Erythroblast (primary cell): ENCODE data around the gene WHAMM.

Experiments
- DNase-seq, 2 experiments: peaks; one replicate each; lab custom pipeline; 2025; lab: John Stamatoyannopoulos, UW
- GATA1 ChIP-seq: IDR thresholded peaks from 2 replicates; pipeline ENCODE4 v1.6.1; 2011; ENCODE audit warnings: low read depth, mild to moderate bottlenecking, control low read depth, low read length, moderate library complexity
- POLR2A ChIP-seq: IDR thresholded peaks from 2 replicates; pipeline ENCODE4 v1.6.1; 2011; ENCODE audit warnings: mild to moderate bottlenecking, low read length

Gene WHAMM

DNA sequence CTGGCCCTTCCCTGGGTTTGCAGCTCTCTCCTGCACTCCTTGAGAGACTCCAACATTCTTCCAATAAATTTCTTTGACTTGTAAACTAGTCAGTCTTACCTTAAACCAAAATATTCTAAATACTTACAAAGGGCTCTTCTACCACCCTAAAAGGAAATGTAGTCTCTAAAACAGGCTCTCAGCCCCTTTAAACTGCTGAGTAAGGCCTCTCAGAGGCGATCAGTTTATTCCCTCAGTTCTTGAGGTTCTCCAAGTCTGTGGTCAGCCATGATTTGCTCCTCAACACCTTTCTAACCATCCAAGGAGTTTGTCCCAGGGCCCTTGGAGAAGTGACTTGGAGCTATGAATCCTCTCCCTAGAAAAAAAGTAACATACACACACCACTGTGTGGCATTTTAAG is 64.8 kb downstream of the WHAMM start:
- no peak for DNase-seq
- TF ChIP-seq GATA1 (no peak), POLR2A (no peak)

DNA sequence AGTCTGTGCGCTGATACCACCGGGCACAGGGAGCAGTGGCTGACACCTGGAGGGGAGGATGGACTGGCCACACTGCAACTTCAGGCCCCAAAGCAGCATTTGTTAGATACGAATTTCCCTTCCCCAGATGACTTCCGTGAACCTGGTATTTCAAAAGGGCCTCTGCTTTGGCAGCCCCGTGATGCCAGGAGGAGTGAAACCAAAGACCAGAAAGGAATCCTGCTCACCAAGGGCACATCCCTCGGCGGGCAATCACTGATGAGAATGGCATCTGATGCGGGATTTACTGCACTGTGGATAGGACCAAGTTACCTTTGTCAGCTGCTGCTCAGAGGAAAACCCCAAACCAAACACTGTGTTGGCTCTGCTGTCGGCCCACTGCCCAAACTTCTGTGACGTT is 65.5 kb downstream of the WHAMM start:
- no peak for DNase-seq
- TF ChIP-seq POLR2A, result no peak
- TF ChIP-seq GATA1, result no peak

DNA sequence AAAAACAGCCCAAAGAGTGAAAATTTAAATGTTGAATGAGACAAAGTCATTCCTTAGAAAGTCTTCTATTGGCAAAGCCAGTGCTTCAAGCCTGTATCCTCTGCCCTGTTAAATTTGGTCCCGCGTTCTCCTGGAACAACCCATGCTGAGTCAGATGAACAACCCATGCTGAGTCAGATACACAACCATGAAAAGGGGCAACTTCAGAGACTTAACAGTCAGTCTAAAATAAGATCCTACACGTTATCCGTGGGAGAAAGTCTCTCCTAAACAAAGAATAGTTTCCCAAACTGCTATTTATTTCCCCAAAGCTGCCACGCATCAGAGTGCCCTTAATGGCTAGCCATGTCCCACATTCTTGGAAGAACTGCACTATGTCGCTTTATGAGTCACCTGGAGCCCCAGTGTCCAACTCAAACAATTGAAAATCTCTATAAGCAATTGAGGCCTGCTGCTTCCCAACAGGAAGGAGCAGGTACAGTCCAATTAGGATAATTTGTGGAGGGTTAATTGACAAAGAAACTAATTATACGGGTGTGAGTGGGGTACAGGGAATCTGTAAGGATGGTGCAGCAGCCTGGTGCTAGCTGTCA is 66.1 kb downstream of the WHAMM start:
- DNase-seq, result no peak
- TF ChIP-seq POLR2A (no peak), GATA1 (no peak)

DNA sequence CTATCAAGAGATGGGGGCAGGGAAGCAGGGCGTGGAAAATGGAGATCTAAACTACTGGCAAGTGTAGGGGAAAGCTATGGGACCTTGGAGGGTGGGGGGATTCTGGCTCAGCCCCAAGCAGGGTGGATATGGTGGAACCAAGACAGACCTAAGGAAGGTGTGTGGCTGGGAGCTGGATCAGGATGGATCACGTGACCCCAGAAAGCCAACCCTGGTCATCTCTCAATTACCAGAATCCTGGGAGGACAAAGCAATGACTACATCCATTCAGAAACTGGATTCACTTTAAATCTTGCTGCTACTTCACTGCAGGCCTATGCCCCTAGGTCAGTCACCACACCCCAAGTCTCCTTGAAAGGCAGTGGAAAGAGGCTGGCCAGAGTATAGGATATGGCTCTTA is 68.4 kb downstream of the WHAMM start:
- DNase-seq, result no peak
- no peak for TF ChIP-seq POLR2A

DNA sequence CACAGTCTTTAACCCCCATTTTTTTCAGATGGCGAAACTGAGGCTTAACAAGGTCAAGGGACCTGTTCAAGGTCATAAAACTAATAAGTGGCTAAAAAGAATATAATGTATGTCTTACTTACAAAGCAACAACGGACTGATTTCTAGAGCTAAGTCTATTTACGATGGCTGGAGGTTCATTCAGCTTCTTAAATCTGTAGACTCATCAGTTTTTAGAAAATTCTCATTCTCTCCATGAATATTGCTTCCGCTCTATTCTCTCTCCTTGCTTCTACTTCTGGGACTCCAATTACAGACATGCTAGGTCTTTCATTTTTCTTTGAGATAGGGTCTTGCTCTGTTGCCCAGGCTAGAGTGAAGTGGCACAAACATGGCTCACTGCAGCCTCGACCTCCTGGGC is 68.9 kb downstream of the WHAMM start:
- DNase-seq, result no peak
- no peak for TF ChIP-seq GATA1
- TF ChIP-seq POLR2A, result no peak

GRCh38 chr15:82880704-82881103 is 71.3 kb downstream of the WHAMM start:
- no peak for TF ChIP-seq GATA1
- TF ChIP-seq POLR2A, result no peak
- no peak for DNase-seq

DNA sequence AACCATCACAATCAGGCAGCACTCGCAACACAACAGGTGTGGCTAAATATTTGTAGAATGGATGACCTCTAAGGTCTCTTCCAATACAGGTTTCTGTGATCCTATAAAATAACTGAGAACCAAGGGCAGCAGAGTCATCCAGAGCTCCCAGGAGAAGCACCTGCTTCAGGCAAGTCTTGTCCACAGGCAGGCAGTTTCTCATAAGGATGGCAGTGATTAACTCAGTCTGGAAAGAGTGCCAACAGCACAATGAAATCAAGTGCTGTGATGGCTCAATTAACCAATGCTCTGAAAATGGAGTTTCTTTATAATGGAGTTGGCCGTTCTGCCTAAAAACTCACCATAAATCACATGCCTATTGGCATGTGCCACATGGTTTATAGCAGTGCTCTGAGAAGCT is 72.3 kb downstream of the WHAMM start:
- no peak for DNase-seq
- no peak for TF ChIP-seq POLR2A
- no peak for TF ChIP-seq GATA1

- DNase-seq, result no peak
- TF ChIP-seq POLR2A (no peak), GATA1 (no peak)
Measured at GRCh38 chr15:82882273-82882928, 73.0 kb downstream of the WHAMM start.
